OCI-LY1 (cell line): ENCODE results near the gene NLRP5.

Experiments
- CTCF ChIP-seq: fragments of 200-600 bp; sonication (generic), shearing (Covaris generic); IDR thresholded peaks from 2 replicates; pipeline ENCODE4 v1.5.1; 2017; ENCODE audit warnings: mild to moderate bottlenecking, antibody characterized with exemption, low read length, moderate library complexity, mixed read lengths
- EZH2 ChIP-seq: fragments of 200-600 bp; sonication (generic), shearing (Covaris generic); IDR thresholded peaks from 2 replicates; pipeline ENCODE4 v1.8.0; 2017; ENCODE audit warnings: borderline replicate concordance, mixed run types, mild to moderate bottlenecking, antibody characterized with exemption, low read length, moderate library complexity, mixed read lengths

- TF ChIP-seq EZH2: no peak
- TF ChIP-seq CTCF: no peak
Measured at GRCh38 chr19:56101095-56101494, 114.5 kb downstream of the NLRP5 start.
